Stomach (tissue), 9 donors: ENCODE measurements around the gene NT5DC4. TPM values are rescaled to one million over a fixed set of nuclear protein-coding genes. Genes with fewer than 3 reads are reported as not detected.

Experiments used
- DNase-seq, 2 donors: peaks; one replicate each; pipeline versions ENCODE4 v3.0.0 to v3.0.0-alpha.2; 2013 to 2019
- H3K27ac ChIP-seq, 5 donors: fragments of 200-600 bp in 4 of 5; sonication (generic) in 4 of 5; one replicate each; pipeline ENCODE4 v1.5.1; 2013 to 2019; ENCODE audit warnings: mild to moderate bottlenecking in 1 of 5, moderate library complexity in 1 of 5
- H3K27me3 ChIP-seq, 3 donors: fragments of 200-600 bp; sonication (generic); one replicate each; pipeline ENCODE4 v1.5.1; 2017 to 2019; ENCODE audit warnings: mixed run types in 1 of 3
- H3K36me3 ChIP-seq, 4 donors: fragments of 200-600 bp; sonication (generic); 1 replicate in 3 of 4; 2 replicates in 1 of 4; pipeline ENCODE4 v1.5.1; 2016 to 2019
- H3K4me1 ChIP-seq, 4 donors: fragments of 200-600 bp; sonication (generic); one replicate each; pipeline ENCODE4 v1.5.1; 2016 to 2019
- H3K4me3 ChIP-seq, 4 donors: fragments of 200-600 bp; sonication (generic) in 3 of 4; one replicate each; pipeline ENCODE4 v1.5.1; 2016 to 2019; ENCODE audit warnings: mild to moderate bottlenecking in 1 of 4
- H3K9me3 ChIP-seq, 4 donors: fragments of 200-600 bp; sonication (generic); one replicate each; pipeline ENCODE4 v1.5.1; 2016 to 2019
- EP300 ChIP-seq: sonication (generic); formaldehyde crosslinking; IDR thresholded peaks from one replicate; pipeline ENCODE4 v1.6.1; 2017; ENCODE audit warnings: antibody characterized with exemption
- POLR2A ChIP-seq, 4 donors: fragments of 450-650 bp; IDR thresholded peaks; one replicate each; pipeline ENCODE4 v1.6.1; 2016; ENCODE audit warnings: antibody characterized with exemption in 4 of 4, control low read depth in 2 of 4, mild to moderate bottlenecking in 1 of 4, moderate library complexity in 1 of 4
- POLR2AphosphoS5 ChIP-seq, 3 donors: sonication (generic); formaldehyde crosslinking; IDR thresholded peaks; one replicate each; pipeline ENCODE4 v1.6.1; 2016; ENCODE audit warnings: antibody characterized with exemption in 3 of 3
- WGBS, 5 donors: extraction: QIAGEN DNeasy Blood & Tissue Kit in 3 of 5; methylation state at CpG; one replicate each; pipeline versions ENCODE4 v1.1.5 to v1.1.7; 2013 to 2018; 5-methylcytosine and 5-hydroxymethylcytosine counted together
- intact Hi-C: fragments of 100-400 bp; cut with DNase I; formaldehyde crosslinking; loops from one replicate; pipeline ENCODE4 v1.15.1; 2023; ENCODE audit warnings: low total_unique reads
- polyA plus RNA-seq, 3 donors: library from polyadenylated mRNA; stranded (reverse); fragments of 200-250 nt; gene quantifications; one replicate each; pipeline ENCODE4 v1.2.3, GENCODE V29; 2013
- total RNA-seq, 5 donors: library from RNA; depleted of rRNA; stranded (reverse); fragments of >200 nt; gene quantifications; one replicate each; pipeline versions ENCODE4 v1.1.0 to v1.2.3, GENCODE V29; 2014 to 2016
- TF ChIP-seq, protein P1 (sequence below), 7 experiments: fragments of 450-650 bp in 4 of 7; fragments of 200-600 bp in 3 of 7; sonication (generic) in 3 of 7; IDR thresholded peaks; one replicate each; pipeline ENCODE4 v1.5.1; 2016 to 2019; ENCODE audit warnings: antibody characterized with exemption in 7 of 7, control low read depth in 2 of 7, mild to moderate bottlenecking in 1 of 7
- donor health status: healthy with polysubstance abuse.
- donor health status: Bipolar disorder and iron deficiency.
- donor health status: healthy.

NT5DC4 gene
- total and polyA plus RNA-seq, 8 donors: not detected

DNA sequence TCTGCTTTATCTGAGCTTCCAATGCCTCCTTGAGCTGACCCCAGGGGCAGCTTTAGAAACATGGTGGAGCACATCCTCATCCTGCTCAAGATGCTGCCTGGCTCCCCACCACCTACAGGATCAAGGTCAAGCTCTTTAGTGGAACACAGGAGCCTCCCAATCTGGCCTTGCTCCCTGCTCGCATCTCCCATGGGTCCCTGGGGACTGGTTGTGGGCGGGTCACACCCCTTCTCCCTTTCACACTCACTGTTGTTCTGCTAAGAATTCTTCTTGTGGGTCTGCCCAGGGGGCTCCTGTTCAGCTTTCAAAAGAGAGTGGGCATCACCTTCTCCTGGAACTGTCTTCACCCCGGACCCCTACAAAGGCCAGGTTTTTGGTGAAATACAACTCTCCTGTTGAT is 8.4 kb upstream of the NT5DC4 start:
- intact Hi-C loops: no loop called here
- Histone ChIP-seq H3K4me3 (no peak overlapping the region), H3K27ac (no peak overlapping the region), H3K27me3 (peaks cover 0 to 7% (median 0%) of the 10 kb centered on the region in 3 donors), H3K9me3 (no peaks in the 10 kb centered on the region), H3K4me1 (peaks cover 0 to 11% (median 0%) of the 10 kb centered on the region in 4 donors), H3K36me3 (no peaks in the 10 kb centered on the region)
- TF ChIP-seq, protein P1, sequence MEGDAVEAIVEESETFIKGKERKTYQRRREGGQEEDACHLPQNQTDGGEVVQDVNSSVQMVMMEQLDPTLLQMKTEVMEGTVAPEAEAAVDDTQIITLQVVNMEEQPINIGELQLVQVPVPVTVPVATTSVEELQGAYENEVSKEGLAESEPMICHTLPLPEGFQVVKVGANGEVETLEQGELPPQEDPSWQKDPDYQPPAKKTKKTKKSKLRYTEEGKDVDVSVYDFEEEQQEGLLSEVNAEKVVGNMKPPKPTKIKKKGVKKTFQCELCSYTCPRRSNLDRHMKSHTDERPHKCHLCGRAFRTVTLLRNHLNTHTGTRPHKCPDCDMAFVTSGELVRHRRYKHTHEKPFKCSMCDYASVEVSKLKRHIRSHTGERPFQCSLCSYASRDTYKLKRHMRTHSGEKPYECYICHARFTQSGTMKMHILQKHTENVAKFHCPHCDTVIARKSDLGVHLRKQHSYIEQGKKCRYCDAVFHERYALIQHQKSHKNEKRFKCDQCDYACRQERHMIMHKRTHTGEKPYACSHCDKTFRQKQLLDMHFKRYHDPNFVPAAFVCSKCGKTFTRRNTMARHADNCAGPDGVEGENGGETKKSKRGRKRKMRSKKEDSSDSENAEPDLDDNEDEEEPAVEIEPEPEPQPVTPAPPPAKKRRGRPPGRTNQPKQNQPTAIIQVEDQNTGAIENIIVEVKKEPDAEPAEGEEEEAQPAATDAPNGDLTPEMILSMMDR (IDR thresholded peaks at IDR 0.05): no peak
- TF ChIP-seq POLR2A (IDR thresholded peaks at IDR 0.05) (no peak), EP300 (no peak), POLR2AphosphoS5 (IDR thresholded peaks at IDR 0.05) (no peak)
- DNase-seq: no peak
- WGBS, 5 donors: 84 to 88% (median 87%) methylated on average over 3 of the region's 3 CpGs

- DNase-seq: no peak
- Histone ChIP-seq H3K4me1 (peaks cover 0 to 6% (median 0%) of the 10 kb centered on the region in 4 donors), H3K4me3 (no peak overlapping the region), H3K27ac (no peak overlapping the region), H3K36me3 (no peaks in the 10 kb centered on the region), H3K27me3 (peaks cover 0 to 3% (median 0%) of the 10 kb centered on the region in 3 donors), H3K9me3 (no peaks in the 10 kb centered on the region)
- WGBS, 5 donors: 58 to 73% (median 73%) methylated on average over 17 of the region's 17 CpGs
- TF ChIP-seq, protein P1 (IDR thresholded peaks at IDR 0.05): no peak
- TF ChIP-seq EP300 (no peak), POLR2AphosphoS5 (IDR thresholded peaks at IDR 0.05) (no peak), POLR2A (IDR thresholded peaks at IDR 0.05) (no peak)
- intact Hi-C loops: no loop called here
Observed at GRCh38 chr2:112712903-112713584, 7.8 kb upstream of the NT5DC4 start.

DNA sequence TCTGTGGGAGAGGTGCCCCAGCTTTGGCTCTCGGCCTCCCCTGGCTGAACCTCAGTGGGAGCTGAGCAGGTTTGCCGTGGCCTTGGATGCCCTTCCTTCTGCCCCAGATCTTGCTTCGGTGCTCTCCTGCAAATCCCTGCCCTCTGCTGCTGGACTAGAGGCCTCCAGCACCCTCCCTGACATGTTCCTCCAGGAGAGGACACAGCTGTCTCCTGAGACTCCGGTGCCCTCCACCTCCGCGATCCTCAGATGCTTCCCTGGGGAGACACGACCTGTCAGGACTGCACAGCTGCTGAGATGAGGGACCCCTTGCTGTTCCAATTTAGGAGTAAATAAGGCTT is 7.3 kb upstream of the NT5DC4 start:
- no peaks in the 10 kb centered on the region for H3K9me3 ChIP-seq
- no peak overlapping the region for H3K4me3 ChIP-seq
- peaks cover 0 to 4% (median 0%) of the 10 kb centered on the region in 4 donors for H3K4me1 ChIP-seq
- TF ChIP-seq POLR2A (IDR thresholded peaks at IDR 0.05): no peak
- no peak for TF ChIP-seq EP300
- no peak for TF ChIP-seq POLR2AphosphoS5 (IDR thresholded peaks at IDR 0.05)
- TF ChIP-seq, protein P1 (IDR thresholded peaks at IDR 0.05): no peak
- intact Hi-C loops: no loop called here
- H3K36me3 ChIP-seq: no peaks in the 10 kb centered on the region
- peaks cover 0 to 3% (median 0%) of the 10 kb centered on the region in 3 donors for H3K27me3 ChIP-seq
- WGBS, 5 donors: 68 to 80% (median 72%) methylated on average over 6 to 7 of the region's 7 CpGs
- H3K27ac ChIP-seq: no peak overlapping the region
- DNase-seq: no peak

GRCh38 chr2:112713926-112714325 is 6.9 kb upstream of the NT5DC4 start:
- DNase-seq: no peak
- H3K27me3 ChIP-seq: peaks cover 0 to 3% (median 0%) of the 10 kb centered on the region in 3 donors
- intact Hi-C loops: no loop called here
- 90 to 96% (median 94%) methylated on average over 6 to 7 of the region's 7 CpGs for WGBS, 5 donors
- peaks cover 0 to under 1% (median 0%) of the 10 kb centered on the region in 4 donors for H3K4me1 ChIP-seq
- no peaks in the 10 kb centered on the region for H3K36me3 ChIP-seq
- H3K27ac ChIP-seq: no peak overlapping the region
- no peaks in the 10 kb centered on the region for H3K9me3 ChIP-seq
- TF ChIP-seq POLR2AphosphoS5 (IDR thresholded peaks at IDR 0.05): no peak
- TF ChIP-seq POLR2A (IDR thresholded peaks at IDR 0.05): no peak
- no peak for TF ChIP-seq EP300
- TF ChIP-seq, protein P1 (IDR thresholded peaks at IDR 0.05): no peak
- no peak overlapping the region for H3K4me3 ChIP-seq
